Stimulated activated naive CD8-positive, alpha-beta T cell treated with anti-CD3 and anti-CD28 coated beads, Interleukin-15, Interleukin-2, amounts not matched to agents 100 U/mL and 50 U/mL, for 24 hours (primary cell): ENCODE measurements around the gene TTLL13.
A peak's percentile ranks its signal among the peaks of the same experiment; 100 is the strongest.
"Not testable (repeated sequence)": the region's sequence is repeated elsewhere in the genome, so short reads cannot be mapped to it uniquely, and the experiment has no call there.

ENCODE experiments used
- ATAC-seq: fragments of 150-1000 bp; cut with Tn5 transposase; one replicate; pipeline ENCODE4 v1.10.0; 2021
- DNase-seq: peaks from one replicate; pipeline ENCODE4 v3.0.0; 2021

Gene TTLL13

DNA sequence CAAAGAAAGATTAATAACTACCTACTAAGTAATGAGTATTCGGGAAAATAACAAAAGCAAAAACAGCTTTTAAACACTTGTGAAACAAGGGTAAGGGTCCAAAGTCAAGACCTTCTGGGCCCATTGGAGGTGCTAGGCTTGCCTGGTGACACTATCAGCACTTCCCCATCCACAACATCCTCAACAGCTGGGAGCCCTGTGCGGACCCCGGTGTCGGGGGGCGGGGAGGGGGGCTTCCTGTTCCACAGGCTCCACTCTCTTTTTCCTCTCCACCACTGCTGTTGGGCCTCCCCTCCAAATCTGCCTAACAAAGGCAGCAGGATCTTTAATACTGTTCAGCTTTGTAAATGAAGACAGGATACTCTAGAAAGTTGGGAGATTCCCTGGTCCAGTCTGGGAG lies 37.7 kb downstream of the TTLL13 start:
- DNase-seq (no peak), ATAC-seq (no peak)

DNA sequence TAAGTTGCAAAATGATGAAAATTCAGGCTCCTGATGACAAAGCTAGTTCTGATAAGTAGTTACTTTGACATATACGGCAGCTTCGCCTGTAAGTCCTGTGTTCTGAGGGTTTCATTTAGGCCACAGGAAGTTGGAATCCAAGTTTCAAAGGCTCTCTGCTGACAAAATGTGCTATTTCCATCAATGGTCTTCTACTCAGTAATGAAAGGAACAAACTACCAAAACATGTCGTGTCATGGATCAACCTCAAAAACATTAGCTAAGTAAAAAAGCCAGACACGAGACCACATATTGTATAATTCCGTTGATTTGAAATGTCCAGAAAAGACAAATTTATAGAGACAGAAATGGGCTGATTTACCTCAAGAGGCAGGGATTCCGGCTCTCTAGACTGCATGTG lies 38.6 kb downstream of the TTLL13 start:
- no peak for ATAC-seq
- no peak for DNase-seq

DNA sequence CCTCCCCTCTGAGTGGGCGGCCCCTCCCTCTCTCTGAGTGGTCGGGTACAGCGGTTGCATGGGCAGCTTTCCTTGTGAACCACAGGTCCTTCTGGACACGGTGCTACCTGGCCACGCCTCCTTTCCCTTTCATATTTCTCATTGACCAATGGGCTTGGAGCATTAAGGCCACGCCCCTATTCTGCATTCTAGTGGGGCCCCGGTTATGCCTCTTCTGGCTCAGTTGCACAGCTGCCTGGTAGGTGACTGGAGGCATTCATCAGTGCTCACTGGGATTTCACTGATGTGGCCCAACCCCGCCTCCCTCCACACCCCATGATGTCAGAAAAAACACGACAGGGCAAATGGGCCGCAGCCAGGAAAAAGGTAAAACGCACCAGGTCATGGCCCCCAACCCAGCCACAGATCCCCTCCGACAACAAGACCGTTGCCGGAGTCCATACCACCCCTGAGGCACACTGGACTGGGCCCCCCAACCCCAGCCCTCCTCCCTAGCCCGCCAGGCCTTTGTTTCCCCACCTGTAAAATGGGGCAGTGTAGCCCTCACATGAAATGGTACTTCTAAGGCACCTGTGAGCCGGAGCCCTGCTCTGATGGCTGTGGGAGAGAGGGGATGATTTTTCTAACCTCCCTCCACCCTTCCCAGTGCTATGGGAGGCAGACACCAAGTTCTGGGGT lies 42.5 kb downstream of the TTLL13 start:
- DNase-seq (peak; percentile 24), ATAC-seq (no peak)

DNA sequence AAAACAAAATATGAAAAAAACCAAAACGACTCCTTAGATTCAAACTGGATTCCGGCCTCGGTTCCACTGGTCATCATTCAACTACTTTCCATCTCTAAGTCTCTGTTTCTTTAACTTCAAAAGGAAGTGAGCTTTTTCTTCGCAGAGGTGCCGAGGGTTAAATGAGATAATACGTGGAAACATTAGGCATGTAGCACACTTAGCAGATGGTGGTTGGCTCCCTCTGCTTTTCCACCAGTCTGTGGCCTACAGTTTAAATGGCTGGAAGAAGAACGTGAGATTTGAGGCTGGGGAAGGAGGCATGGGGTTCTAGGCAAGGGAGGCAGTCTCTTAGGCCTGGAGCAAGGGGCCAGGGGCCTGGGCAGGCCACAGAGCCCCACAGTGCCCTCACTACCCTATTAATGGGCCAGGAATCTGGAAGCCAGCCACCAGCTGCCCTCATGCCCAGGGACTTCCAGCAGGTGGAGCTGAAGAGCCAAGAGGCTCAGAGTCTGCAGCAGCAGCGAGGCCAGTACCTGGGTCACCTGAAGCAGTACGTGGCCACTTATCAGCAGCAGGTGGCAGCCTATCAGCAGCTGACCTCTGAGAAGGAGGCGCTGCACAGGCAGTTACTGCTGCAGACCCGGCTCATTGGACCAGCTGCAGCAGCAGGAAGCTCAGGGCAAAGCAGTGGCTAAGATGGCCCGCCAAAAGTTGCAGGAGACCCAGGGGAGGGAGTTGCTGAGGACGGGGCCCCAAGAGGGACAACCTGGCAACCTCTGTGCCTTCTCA lies 43.9 kb downstream of the TTLL13 start:
- peak; percentile 40 for ATAC-seq

DNA sequence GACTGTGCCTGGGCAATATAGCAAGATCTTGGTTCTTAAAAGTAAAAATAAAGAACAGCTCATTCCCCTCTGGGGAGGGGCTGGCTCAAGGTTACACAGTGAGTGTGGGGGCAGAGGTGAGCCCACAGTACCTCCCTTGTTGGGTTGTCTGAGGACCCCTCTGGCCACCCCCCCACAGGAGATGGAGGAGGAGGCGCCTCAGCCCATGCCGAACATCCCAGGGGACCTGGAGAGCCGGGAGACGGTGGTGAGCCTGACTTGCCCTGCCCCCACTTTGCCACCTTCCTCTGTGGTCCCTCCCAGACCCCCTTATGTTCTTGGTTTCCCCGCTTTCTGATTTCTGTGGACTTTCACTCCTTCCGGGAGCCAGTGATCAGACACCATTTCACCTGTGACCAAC lies 44.8 kb downstream of the TTLL13 start:
- DNase-seq (no peak), ATAC-seq (no peak)

More for the DNA sequence above, 43.9 kb downstream of the TTLL13 start:
- peak; percentile 80 for DNase-seq

DNA sequence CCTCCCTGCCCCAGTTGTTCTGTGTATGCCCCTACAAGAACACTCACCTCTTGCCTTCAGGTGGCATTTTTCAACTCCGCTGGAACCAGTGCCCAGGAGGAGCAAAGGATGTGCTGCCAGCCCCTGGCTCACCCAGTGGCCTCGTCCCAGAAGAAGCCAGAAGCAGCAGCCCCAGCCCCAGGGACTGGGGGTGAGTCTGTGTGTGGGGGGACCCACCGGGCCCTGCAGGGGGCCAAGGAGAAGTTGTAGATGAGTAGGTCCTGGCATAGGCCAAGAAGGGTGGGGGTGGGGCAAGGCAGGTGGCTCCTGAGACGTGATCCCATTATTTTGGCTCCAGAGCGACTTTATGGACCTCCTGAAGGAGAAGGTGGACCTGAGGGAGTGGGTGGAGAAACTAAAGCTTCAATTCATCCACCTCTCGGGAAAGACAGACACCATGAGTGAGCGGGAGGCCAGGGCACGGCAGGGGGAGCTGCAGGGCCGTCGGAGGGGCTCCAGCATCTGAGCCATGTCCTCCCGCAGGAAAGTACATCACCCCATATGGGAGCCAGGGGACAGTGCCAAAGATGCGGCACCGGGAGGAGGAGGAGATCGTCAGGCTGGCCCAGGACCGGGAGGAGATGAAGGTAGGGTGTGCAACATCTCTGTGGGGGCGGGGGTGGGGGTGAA lies 45.4 kb downstream of the TTLL13 start:
- ATAC-seq (no peak), DNase-seq (no peak)

DNA sequence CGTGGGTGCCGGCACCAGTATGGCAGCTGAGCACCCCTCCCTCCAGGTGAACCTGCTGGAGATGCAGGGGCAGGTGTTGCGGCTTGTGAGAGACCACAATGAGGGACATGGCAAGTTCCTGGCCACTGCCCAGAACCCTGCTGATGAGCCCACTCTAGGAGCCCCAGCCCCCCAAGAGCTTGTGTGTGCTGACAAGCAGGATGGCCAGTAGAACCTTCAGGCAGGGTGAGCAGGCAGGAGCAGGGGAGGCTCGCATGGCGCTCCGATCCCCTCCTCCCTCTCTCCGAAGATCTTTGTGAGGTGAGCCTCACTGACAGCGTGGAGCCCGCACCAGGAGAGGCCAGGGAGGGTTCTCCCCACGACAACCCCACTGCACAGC lies 45.9 kb downstream of the TTLL13 start:
- no peak for DNase-seq
- no peak for ATAC-seq

DNA sequence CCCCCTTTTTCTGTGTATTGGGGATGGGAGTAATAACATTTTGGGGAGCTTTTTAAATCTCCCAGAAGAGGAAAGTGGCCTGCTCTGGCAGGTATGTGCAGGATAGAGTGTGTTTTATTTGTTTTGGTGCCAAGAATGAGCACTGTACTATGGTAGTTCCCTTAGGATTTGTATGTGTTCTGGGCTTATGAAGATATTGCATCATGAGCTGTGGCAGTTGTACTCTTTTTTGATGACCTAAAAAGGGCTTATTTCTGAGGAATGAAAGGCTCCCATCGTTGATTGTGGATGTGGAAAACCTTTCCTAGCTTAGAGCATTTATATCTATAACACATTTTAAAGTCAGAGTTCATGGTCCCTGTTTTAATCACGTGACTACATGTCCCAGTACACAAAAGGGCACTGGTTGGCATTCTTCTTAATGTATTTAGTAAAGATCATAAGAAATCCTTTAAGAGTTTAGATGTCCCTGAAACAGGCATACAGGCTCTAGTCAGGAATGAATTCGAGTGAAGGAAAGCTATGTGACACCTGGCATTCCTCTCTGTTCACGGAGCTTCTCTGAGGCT lies 47.0 kb downstream of the TTLL13 start:
- DNase-seq, ATAC-seq: not testable (repeated sequence)

DNA sequence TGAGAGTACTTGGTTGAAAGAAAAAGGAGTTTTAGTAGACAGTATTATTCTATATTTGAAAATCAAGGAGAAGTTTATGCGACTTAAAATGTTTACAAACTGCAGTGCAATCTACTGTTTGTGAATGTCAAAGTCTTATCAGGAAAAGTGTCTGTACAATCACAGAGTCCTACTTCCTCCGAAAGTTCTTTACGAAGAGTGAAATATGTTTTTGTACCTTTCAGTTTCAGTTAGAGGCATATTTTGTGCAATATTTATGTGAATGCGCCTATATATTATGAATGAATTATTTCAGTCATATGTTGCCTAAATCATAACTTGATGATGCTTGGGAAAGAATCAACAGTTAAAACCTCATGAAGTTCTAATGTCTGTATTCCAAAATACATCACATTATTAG lies 47.7 kb downstream of the TTLL13 start:
- ATAC-seq (no peak), DNase-seq (no peak)

DNA sequence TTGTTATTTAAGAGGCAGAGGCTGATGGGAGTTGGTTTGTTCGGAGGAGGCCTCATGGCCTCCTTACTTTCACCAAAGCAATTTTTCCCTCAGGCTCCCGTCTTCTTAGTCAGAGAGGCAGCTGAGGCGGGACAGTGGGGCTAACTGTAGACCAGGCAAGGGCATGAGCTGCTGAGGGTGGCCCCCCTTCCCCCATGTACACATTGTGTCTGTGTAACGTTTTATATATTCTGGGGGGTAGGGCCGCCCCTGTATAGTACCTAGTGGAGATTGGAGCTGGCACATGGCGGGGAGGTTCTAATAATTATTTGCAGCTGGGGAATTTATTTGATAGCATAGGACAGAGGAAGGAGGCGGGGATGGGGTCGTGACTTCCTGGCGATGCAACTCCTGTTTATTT lies 51.2 kb downstream of the TTLL13 start:
- DNase-seq = no peak
- no peak for ATAC-seq

DNA sequence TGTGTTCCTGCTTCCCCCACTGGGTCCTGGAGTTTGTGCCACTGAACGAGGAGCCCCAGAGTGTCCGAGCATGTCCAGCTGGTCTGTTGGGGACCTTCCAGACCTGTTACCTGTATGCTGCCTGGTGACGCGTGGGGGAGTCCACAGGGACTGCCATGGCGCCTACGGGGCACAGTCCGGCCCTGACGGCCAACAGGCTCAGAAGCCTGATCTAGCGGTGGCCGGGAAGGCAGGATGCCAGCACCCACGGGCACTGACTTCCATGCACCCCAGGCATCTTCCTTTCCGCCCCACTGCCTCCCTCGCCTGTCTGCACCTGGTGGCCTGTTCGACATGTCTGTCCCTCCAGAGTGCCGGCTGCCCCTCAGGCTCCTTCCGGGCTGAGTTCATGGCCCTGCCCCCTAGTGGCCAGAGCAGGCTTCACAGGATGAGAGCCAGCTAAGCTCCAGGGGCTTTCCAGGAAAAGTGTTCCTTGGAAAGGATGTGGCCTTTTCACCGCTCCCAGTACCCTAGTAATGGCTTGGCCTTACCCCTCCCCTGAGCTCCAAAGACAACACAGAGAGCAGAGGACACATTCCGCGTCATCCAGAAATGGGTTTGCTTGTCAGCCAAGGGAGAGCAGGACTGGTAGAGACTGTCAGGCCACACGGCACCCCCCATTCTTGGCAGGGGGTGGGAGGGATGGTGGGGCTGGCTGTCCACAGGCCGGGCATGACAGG lies 51.8 kb downstream of the TTLL13 start:
- peak; percentile 76 for DNase-seq
- peak; percentile 70 for ATAC-seq

DNA sequence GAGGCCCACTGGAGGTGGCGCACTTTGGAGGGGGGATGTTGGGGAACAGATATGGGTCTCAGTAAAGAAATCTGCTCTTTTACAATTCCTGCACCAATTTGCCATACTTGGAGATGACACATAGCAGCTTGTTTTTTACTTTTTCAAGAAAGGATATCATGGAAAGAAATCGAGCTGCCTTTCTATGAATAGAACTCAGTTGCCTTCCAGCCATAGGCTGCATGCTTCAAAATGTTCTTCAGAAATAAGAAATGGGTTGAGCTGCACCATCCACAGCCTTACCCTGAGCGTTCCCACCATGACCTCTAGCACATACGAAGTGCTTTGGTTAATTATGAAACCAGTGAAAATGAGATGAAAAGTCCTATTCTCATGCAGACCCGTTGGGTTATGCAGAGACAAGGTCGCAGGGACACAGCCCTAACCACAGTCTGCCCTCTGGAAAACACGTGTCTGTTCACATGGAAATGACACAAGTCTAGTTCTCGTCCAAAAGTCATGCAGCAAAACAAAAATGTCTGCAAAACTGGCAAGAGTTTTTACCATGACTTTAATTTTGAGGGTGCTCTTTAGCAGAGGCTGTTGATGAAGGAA lies 52.4 kb downstream of the TTLL13 start:
- DNase-seq (no peak), ATAC-seq (no peak)

DNA sequence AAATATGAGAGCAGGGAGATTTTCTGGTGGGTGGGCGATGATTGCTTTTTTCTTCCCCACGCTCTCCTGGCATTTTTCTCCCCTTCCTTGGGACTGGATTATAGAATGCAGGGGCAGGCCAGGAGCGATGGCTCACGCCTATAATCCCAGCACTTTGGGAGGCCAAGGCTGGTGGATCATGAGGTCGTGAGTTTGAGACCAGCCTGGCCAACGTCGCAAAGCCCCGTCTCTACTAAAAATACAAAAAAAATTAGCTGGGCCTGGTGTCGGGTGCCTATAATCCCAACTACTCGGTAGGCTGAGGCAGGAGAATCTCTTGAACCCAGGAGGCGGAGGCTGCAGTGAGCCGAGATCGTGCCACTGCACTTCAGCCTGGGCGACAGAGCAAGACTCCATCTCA lies 56.0 kb downstream of the TTLL13 start:
- not testable (repeated sequence) for DNase-seq, ATAC-seq

DNA sequence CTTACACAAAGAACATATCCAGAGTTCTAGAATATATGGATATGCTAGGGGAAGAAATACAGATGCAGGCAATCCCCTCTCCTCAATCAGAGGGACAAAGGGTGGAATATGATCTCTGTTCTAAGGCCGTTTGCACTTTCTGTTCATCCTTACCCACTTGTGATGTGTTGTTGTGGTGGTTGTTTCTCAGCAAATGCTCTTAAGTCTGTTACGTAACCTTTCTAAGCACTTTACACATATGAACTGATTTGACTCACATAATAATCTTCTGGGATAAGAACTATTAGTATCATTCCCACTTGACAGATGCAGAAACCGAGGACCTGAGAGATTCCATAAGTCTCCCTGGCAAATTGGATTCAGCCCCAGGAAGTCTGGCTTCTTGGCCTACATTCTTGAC lies 56.6 kb downstream of the TTLL13 start:
- ATAC-seq (no peak), DNase-seq (no peak)

DNA sequence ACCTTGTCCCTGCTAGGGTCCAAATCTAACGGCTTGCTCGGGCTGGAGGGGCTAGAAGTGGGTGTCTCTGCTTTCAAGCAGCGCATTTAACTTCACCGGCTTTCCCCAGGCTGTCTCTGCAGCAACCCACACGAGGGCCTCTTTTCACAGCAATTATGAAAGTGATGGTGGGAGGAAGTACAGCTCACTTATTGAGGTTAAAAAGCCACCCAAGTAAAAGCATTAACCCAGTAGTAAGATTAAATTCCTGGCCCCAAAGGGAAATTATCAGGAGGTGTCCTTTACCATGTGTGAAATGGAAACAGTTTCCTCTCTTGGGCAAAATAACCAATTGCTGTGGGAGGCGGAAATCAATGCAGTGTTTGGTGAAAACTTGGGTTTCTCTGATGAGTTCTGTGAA lies 57.2 kb downstream of the TTLL13 start:
- peak; percentile 55 for DNase-seq
- ATAC-seq = peak; percentile 88

DNA sequence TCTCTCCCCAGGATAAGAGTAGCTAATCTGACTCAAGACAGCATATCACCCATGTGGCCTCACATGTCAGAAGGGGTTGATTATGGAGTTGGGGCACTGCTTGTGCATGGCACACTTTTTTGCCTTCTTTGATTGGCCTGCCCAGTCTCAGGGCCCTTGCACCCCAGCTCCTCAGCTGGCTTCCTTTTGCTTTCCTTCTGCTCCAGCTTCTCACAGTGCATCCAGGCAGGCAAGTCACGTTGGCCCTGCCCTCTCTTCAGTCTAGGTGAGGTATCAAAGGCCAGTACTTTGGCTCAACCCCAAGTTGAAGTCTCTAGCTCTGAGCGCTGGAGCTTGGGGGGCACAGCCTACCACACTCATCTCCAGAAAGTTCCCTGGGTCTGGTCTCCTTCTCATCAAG lies 58.3 kb downstream of the TTLL13 start:
- no peak for DNase-seq
- ATAC-seq = no peak

DNA sequence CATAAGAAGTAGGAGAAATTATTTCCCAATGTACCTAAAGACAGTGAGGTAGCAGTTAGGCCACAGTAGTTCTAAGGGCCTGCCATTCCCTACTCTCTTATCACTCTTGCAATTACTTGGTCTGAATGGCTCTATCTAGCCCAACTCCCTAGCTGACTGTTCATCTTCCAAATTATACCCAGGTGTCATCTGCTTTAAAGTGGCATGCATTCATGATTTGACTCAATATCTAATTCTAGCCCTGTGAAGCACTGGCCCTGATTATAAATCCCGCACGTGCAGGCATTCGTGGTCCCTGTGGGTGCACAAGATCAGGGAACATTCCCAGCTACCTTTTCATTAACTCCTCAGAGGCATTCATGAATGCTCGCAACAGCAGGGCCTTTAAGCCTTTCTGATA lies 59.7 kb downstream of the TTLL13 start:
- ATAC-seq (no peak), DNase-seq (no peak)
